ENCODE results near the gene FARP2.

DNA sequence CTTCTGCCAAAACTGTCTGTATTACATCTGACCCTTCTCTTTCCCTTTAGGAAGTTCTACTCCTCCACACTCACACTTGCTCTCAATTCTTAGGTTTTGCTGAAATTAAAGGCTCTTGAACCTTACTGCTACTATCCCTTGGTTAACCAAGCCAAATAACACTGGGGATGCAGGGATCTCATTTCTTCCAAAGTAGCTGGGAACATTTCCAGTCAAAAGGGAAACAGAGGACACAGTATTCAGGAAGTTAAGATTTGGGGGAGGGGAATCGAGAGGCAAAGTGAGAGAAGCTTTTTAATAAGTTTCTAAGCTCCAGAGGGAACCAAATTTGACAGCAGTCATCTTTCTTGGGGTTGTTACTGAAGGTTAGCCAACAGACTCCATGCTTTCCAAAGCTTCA lies 34.2 kb upstream of the FARP2 start:
- TF ChIP-seq, protein P1, sequence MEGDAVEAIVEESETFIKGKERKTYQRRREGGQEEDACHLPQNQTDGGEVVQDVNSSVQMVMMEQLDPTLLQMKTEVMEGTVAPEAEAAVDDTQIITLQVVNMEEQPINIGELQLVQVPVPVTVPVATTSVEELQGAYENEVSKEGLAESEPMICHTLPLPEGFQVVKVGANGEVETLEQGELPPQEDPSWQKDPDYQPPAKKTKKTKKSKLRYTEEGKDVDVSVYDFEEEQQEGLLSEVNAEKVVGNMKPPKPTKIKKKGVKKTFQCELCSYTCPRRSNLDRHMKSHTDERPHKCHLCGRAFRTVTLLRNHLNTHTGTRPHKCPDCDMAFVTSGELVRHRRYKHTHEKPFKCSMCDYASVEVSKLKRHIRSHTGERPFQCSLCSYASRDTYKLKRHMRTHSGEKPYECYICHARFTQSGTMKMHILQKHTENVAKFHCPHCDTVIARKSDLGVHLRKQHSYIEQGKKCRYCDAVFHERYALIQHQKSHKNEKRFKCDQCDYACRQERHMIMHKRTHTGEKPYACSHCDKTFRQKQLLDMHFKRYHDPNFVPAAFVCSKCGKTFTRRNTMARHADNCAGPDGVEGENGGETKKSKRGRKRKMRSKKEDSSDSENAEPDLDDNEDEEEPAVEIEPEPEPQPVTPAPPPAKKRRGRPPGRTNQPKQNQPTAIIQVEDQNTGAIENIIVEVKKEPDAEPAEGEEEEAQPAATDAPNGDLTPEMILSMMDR (IDR thresholded peaks at IDR 0.05): no peak
- TF ChIP-seq ZFX (IDR thresholded peaks at IDR 0.05; ENCODE audit: borderline replicate concordance): no peak
